Mesothelial cell of epicardium (in vitro differentiated cells): ENCODE results near the gene NTM. TPM values are rescaled to one million over a fixed set of nuclear protein-coding genes. Genes with fewer than 3 reads are reported as not detected.

ENCODE experiments used
- DNase-seq, 2 experiments: peaks; one replicate each; pipeline ENCODE4 v3.0.0; 2021; ENCODE audit warnings: low spot score in 2 of 2; ENCODE audit not compliant: unreplicated experiment in 2 of 2
- H3K27ac Mint-ChIP-seq: 2 replicates; pipeline ENCODE4 v1.8.0; 2021; ENCODE audit warnings: mixed read lengths
- H3K27me3 Mint-ChIP-seq: 2 replicates; pipeline ENCODE4 v1.8.0; 2021; ENCODE audit warnings: low read depth, mixed read lengths
- H3K36me3 Mint-ChIP-seq: 2 replicates; pipeline ENCODE4 v1.8.0; 2021; ENCODE audit warnings: mixed read lengths
- H3K4me1 Mint-ChIP-seq: 2 replicates; pipeline ENCODE4 v1.8.0; 2021; ENCODE audit warnings: mixed read lengths
- H3K4me3 Mint-ChIP-seq: 2 replicates; pipeline ENCODE4 v1.8.0; 2021; ENCODE audit warnings: mild to moderate bottlenecking, moderate library complexity, mixed read lengths
- H3K9me3 Mint-ChIP-seq: 2 replicates; pipeline ENCODE4 v1.8.0; 2021; ENCODE audit warnings: mixed read lengths
- total RNA-seq: library from RNA; stranded (reverse); gene quantifications from 3 replicates; pipeline ENCODE4 v1.2.1, GENCODE V29; 2021
- TF ChIP-seq, protein P1 (sequence below): fragments of 200-600 bp; sonication (generic); IDR thresholded peaks from one replicate; pipeline ENCODE4 v1.5.0; 2021; ENCODE audit warnings: antibody characterized with exemption; ENCODE audit not compliant: unreplicated experiment

Gene NTM
- total RNA-seq, 1 donor from 2014 or later: 3.9 TPM

- DNase-seq: no peak
- no peaks in the 10 kb centered on the region for H3K9me3 Mint-ChIP-seq
- peaks cover 13% of the 10 kb centered on the region for H3K4me1 Mint-ChIP-seq
- no peaks in the 10 kb centered on the region for H3K36me3 Mint-ChIP-seq
- TF ChIP-seq, protein P1, sequence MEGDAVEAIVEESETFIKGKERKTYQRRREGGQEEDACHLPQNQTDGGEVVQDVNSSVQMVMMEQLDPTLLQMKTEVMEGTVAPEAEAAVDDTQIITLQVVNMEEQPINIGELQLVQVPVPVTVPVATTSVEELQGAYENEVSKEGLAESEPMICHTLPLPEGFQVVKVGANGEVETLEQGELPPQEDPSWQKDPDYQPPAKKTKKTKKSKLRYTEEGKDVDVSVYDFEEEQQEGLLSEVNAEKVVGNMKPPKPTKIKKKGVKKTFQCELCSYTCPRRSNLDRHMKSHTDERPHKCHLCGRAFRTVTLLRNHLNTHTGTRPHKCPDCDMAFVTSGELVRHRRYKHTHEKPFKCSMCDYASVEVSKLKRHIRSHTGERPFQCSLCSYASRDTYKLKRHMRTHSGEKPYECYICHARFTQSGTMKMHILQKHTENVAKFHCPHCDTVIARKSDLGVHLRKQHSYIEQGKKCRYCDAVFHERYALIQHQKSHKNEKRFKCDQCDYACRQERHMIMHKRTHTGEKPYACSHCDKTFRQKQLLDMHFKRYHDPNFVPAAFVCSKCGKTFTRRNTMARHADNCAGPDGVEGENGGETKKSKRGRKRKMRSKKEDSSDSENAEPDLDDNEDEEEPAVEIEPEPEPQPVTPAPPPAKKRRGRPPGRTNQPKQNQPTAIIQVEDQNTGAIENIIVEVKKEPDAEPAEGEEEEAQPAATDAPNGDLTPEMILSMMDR: no peak
- H3K27me3 Mint-ChIP-seq: peaks cover 48% of the 10 kb centered on the region
- no peak overlapping the region for H3K27ac Mint-ChIP-seq
- H3K4me3 Mint-ChIP-seq: no peak overlapping the region
These were observed 551.8 kb downstream of the NTM start for GRCh38 chr11:131922220-131922619.

DNA sequence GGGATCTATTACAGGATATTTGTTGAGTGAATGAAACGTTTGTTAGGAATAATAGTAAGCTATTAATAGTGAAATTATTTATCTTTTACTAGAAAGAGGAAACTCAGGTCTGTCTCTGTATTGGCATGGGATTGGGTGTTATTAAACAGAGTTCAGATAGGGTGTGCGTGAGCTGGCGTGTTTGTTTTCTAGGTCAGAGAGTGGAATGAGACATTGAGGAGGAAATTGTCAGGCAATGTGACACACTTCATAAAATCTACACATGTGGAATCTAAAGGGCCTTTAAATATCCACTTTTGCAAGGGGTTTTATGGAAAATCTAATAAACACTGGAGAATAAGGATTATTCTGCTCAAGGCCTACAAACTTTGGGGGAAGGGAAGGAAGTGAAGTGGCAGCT lies 552.9 kb downstream of the NTM start:
- Mint-ChIP-seq H3K27ac (no peak overlapping the region), H3K9me3 (no peaks in the 10 kb centered on the region)
- TF ChIP-seq, protein P1: no peak

DNA sequence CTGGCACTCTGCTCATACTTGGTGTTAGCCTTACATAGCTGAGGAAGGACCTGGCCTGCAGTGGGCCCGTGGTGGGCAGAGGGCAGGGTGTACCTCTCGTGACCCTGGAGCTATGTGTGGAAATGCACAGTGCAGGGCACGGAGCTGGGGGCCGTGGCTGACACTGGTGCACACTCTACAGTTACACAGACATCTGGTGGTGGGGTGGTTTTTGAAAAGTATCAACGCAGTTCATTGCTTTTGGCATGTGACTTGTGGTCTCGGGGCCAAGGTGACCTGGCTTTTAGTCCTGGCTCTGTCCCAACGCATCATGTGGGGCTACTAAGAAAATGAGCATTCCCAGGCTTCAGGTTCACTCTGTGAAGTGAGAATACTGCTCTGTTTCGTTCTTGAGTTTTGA lies 553.6 kb downstream of the NTM start:
- peaks cover 35% of the 10 kb centered on the region for H3K27me3 Mint-ChIP-seq
- H3K27ac Mint-ChIP-seq: no peak overlapping the region
- no peaks in the 10 kb centered on the region for H3K36me3 Mint-ChIP-seq
- DNase-seq: no peak
- no peak overlapping the region for H3K4me3 Mint-ChIP-seq
- H3K4me1 Mint-ChIP-seq: peaks cover 13% of the 10 kb centered on the region
- H3K9me3 Mint-ChIP-seq: no peaks in the 10 kb centered on the region
- TF ChIP-seq, protein P1: no peak

More for the DNA sequence above, 552.9 kb downstream of the NTM start:
- Mint-ChIP-seq H3K4me3 (no peak overlapping the region), H3K36me3 (no peaks in the 10 kb centered on the region), H3K27me3 (peaks cover 39% of the 10 kb centered on the region), H3K4me1 (peaks cover 13% of the 10 kb centered on the region)
- no peak for DNase-seq

GRCh38 chr11:131924457-131925201 lies 554.2 kb downstream of the NTM start:
- TF ChIP-seq, protein P1: no peak
- Mint-ChIP-seq H3K36me3 (no peaks in the 10 kb centered on the region), H3K27ac (no peak overlapping the region), H3K4me1 (peaks cover 13% of the 10 kb centered on the region), H3K4me3 (no peak overlapping the region), H3K9me3 (no peaks in the 10 kb centered on the region), H3K27me3 (peaks cover 33% of the 10 kb centered on the region)
- DNase-seq: no peak

DNA sequence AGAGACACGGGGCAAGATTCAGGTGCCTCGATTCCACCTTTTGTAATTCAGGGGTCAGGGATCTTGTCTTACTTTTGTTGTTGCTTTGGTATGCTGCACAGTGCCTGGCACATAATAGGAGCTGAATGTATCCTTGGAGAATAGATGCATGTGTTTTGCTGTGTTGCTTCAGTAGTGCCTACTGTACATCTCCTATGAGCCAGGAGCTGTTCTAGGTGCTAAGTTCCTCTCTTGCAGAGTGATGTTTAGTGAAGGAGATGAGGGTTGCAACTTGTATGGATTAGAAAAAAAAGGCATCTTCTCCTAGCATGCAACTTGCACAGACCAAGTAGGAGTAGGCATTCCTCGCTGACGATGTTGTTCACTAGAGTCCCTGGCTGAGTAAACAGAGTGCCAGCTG lies 555.4 kb downstream of the NTM start:
- no peaks in the 10 kb centered on the region for H3K36me3 Mint-ChIP-seq
- H3K27me3 Mint-ChIP-seq: peaks cover 23% of the 10 kb centered on the region
- no peak overlapping the region for H3K4me3 Mint-ChIP-seq
- H3K27ac Mint-ChIP-seq: no peak overlapping the region
- H3K4me1 Mint-ChIP-seq: peaks cover 13% of the 10 kb centered on the region
- TF ChIP-seq, protein P1: no peak
- H3K9me3 Mint-ChIP-seq: no peaks in the 10 kb centered on the region
- no peak for DNase-seq
